ENCODE data around the gene SMARCE1.

- TF ChIP-seq POLR2AphosphoS5 (IDR thresholded peaks at IDR 0.05) (no peak), CTCF (IDR thresholded peaks at IDR 0.05) (no peak)
These were observed 31.0 kb downstream of the SMARCE1 start for GRCh38 chr17:40616592-40616991.

Measured in stomach (tissue), 4 donors.